DOHH2 (cell line): ENCODE results near the gene RELN.

Experiments
- H3F3A ChIP-seq: fragments of 200-600 bp; sonication (generic), shearing (Covaris generic); 2 replicates; pipeline ENCODE4 v1.6.0; 2016; ENCODE audit warnings: antibody characterized with exemption, mild to moderate bottlenecking; ENCODE audit not compliant: control insufficient read depth, insufficient read depth
- H3K27ac ChIP-seq: fragments of 200-600 bp; sonication (generic); 2 replicates; pipeline ENCODE4 v1.5.1; 2014; ENCODE audit warnings: low read depth, mild to moderate bottlenecking, low read length, moderate library complexity
- H3K27me3 ChIP-seq: fragments of 200-600 bp; sonication (generic); 2 replicates; pipeline ENCODE4 v1.6.1; 2014; ENCODE audit warnings: mild to moderate bottlenecking, low read length, mixed read lengths; ENCODE audit not compliant: control insufficient read depth
- H3K36me3 ChIP-seq: fragments of 200-600 bp; sonication (generic); 2 replicates; pipeline ENCODE4 v1.6.1; 2014; ENCODE audit warnings: mild to moderate bottlenecking, low read length, moderate library complexity, mixed read lengths; ENCODE audit not compliant: control insufficient read depth
- H3K4me1 ChIP-seq: fragments of 200-600 bp; sonication (generic); 2 replicates; pipeline ENCODE4 v1.6.1; 2014; ENCODE audit warnings: mild to moderate bottlenecking, low read length, mixed read lengths; ENCODE audit not compliant: control insufficient read depth
- H3K4me2 ChIP-seq: fragments of 200-600 bp; sonication (generic); 2 replicates; pipeline ENCODE4 v1.6.0; 2014; ENCODE audit warnings: mild to moderate bottlenecking, low read length, moderate library complexity
- H3K4me3 ChIP-seq: fragments of 200-600 bp; sonication (generic); 2 replicates; pipeline ENCODE4 v1.5.1; 2014; ENCODE audit warnings: mild to moderate bottlenecking, low read length, mixed read lengths
- H3K79me2 ChIP-seq: fragments of 200-600 bp; sonication (generic); 2 replicates; pipeline ENCODE4 v1.6.1; 2014; ENCODE audit warnings: mild to moderate bottlenecking, low read length, mixed read lengths; ENCODE audit not compliant: control insufficient read depth
- H3K9me2 ChIP-seq: fragments of 200-600 bp; sonication (generic); replicated peaks from 2 replicates; pipeline ENCODE4 v1.6.1; 2014; ENCODE audit warnings: mild to moderate bottlenecking, low read length, mixed read lengths; ENCODE audit not compliant: control insufficient read depth
- H3K9me3 ChIP-seq: fragments of 200-600 bp; sonication (generic); 2 replicates; pipeline ENCODE4 v1.6.1; 2014; ENCODE audit warnings: antibody characterized with exemption, low read length, mixed read lengths; ENCODE audit not compliant: control insufficient read depth, insufficient read depth
- H4K20me1 ChIP-seq: fragments of 200-600 bp; sonication (generic); 2 replicates; pipeline ENCODE4 v1.6.0; 2014; ENCODE audit warnings: low read depth, mild to moderate bottlenecking, antibody characterized with exemption, low read length, moderate library complexity; ENCODE audit not compliant: control insufficient read depth, insufficient read depth
- EZH2phosphoT487 ChIP-seq: fragments of 200-600 bp; sonication (generic); IDR thresholded peaks from 2 replicates; pipeline ENCODE4 v1.6.1; 2017; ENCODE audit warnings: borderline replicate concordance, mild to moderate bottlenecking, antibody characterized with exemption, low read length, moderate library complexity, mixed read lengths
- TF ChIP-seq, protein P1 (sequence below): fragments of 200-600 bp; sonication (generic); IDR thresholded peaks from one replicate; pipeline ENCODE4 v1.5.1; 2014; ENCODE audit warnings: antibody characterized with exemption, mild to moderate bottlenecking, low read depth, low read length; ENCODE audit not compliant: poor library complexity, severe bottlenecking

RELN gene

DNA sequence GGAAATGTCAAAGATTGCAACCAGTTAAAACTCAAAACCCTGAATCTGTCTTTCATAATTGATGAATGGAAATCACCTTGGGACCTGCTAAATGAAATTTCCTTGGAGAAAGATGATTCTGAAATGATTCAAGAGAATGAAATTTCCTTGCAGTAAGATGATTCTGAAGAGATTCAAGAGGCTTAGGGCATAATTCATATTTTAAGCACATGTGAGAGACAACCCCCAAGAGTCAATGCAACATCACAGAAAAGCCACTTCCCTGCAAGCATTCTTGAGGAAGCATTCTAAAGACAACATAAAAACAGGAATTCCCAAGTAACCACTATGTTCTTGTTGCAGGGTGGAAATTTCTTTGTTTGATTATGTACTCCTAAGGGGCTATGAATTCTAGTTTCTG, 113.7 kb downstream of the RELN start:
- Histone ChIP-seq H3K4me2 (no peak overlapping the region), H3K27me3 (no peaks in the 10 kb centered on the region), H3K9me2 (no peaks in the 10 kb centered on the region), H3F3A (no peaks in the 10 kb centered on the region), H3K4me1 (no peaks in the 10 kb centered on the region), H4K20me1 (no peaks in the 10 kb centered on the region), H3K9me3 (no peaks in the 10 kb centered on the region), H3K79me2 (no peaks in the 10 kb centered on the region), H3K27ac (no peak overlapping the region), H3K4me3 (no peak overlapping the region), H3K36me3 (no peaks in the 10 kb centered on the region)
- TF ChIP-seq EZH2phosphoT487: no peak
- TF ChIP-seq, protein P1, sequence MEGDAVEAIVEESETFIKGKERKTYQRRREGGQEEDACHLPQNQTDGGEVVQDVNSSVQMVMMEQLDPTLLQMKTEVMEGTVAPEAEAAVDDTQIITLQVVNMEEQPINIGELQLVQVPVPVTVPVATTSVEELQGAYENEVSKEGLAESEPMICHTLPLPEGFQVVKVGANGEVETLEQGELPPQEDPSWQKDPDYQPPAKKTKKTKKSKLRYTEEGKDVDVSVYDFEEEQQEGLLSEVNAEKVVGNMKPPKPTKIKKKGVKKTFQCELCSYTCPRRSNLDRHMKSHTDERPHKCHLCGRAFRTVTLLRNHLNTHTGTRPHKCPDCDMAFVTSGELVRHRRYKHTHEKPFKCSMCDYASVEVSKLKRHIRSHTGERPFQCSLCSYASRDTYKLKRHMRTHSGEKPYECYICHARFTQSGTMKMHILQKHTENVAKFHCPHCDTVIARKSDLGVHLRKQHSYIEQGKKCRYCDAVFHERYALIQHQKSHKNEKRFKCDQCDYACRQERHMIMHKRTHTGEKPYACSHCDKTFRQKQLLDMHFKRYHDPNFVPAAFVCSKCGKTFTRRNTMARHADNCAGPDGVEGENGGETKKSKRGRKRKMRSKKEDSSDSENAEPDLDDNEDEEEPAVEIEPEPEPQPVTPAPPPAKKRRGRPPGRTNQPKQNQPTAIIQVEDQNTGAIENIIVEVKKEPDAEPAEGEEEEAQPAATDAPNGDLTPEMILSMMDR: no peak

DNA sequence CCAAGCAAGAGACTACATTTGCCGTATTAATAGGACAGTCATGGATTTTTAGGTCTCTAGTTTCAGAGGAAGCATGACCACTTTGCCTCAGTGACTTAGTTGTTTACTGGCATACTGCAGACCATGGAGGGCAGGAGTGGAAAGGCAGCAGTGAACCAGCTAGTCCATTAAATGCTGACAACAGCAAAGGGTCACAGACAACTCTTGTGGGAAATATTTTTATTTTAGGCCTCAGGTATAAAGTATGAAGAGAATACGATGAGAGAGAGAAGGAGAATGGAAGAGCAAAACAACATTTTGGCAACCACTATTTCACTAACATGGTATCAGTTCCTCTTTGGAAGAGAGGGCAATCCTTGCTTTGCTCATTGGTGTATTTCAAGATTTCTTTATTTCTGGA, 118.0 kb downstream of the RELN start:
- no peaks in the 10 kb centered on the region for H3K36me3 ChIP-seq
- H3K27ac ChIP-seq: no peak overlapping the region
- no peak overlapping the region for H3K4me3 ChIP-seq
- no peaks in the 10 kb centered on the region for H3K9me2 ChIP-seq
- H3F3A ChIP-seq: no peaks in the 10 kb centered on the region
- no peaks in the 10 kb centered on the region for H4K20me1 ChIP-seq
- no peaks in the 10 kb centered on the region for H3K79me2 ChIP-seq
- no peaks in the 10 kb centered on the region for H3K4me1 ChIP-seq
- H3K27me3 ChIP-seq: no peaks in the 10 kb centered on the region
- H3K9me3 ChIP-seq: no peaks in the 10 kb centered on the region
- TF ChIP-seq, protein P1: no peak
- no peak for TF ChIP-seq EZH2phosphoT487
- H3K4me2 ChIP-seq: no peak overlapping the region

DNA sequence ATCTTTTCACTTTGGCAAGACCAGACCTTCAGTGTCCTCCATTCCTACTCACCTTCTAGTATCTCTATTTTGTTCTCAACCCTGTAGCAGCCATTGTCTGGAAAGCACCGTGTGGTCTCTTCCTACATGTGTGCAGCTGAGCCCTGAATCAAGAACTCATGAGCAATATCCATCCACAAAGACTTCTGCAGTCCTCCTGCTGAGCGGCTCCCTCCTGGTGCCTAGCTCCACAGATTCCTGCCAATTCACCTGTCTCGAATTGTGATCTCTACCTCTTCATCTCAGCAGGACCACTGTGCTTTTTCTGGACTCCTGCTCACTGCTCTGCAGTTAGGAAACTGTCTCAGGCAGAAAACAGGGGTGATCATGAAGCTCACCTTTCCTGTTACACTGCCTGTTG, 118.8 kb downstream of the RELN start:
- no peak overlapping the region for H3K4me2 ChIP-seq
- no peaks in the 10 kb centered on the region for H3K9me2 ChIP-seq
- no peak overlapping the region for H3K4me3 ChIP-seq
- no peaks in the 10 kb centered on the region for H4K20me1 ChIP-seq
- no peaks in the 10 kb centered on the region for H3K4me1 ChIP-seq
- TF ChIP-seq EZH2phosphoT487: no peak
- no peaks in the 10 kb centered on the region for H3K9me3 ChIP-seq
- no peaks in the 10 kb centered on the region for H3K79me2 ChIP-seq
- H3K36me3 ChIP-seq: no peaks in the 10 kb centered on the region
- no peaks in the 10 kb centered on the region for H3K27me3 ChIP-seq
- H3F3A ChIP-seq: no peaks in the 10 kb centered on the region
- H3K27ac ChIP-seq: no peak overlapping the region

DNA sequence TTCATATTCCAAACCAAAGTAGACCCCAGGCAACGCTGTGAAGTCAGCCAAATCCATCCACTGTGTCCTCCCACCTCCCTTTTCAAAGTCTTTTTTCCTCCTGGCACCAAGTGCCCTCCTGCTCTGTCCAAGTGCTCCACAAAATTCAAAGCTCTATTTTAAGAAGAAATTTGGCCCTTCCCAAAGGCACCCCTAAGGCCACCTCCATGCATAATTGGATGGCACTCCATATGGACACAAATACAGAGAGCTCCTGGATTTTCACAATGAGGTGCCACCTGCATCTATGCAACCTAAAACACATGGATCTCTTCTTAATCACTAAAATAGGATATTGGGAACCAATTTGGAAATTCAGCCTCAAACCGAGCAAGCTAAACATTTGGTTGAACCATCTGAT, 121.6 kb downstream of the RELN start:
- no peaks in the 10 kb centered on the region for H3K9me3 ChIP-seq
- no peaks in the 10 kb centered on the region for H3F3A ChIP-seq
- no peaks in the 10 kb centered on the region for H3K27me3 ChIP-seq
- no peaks in the 10 kb centered on the region for H3K79me2 ChIP-seq
- no peak overlapping the region for H3K4me2 ChIP-seq
- H3K9me2 ChIP-seq: no peaks in the 10 kb centered on the region
- H3K27ac ChIP-seq: no peak overlapping the region
- no peak overlapping the region for H3K4me3 ChIP-seq
- H4K20me1 ChIP-seq: no peaks in the 10 kb centered on the region
- TF ChIP-seq, protein P1: no peak
- no peak for TF ChIP-seq EZH2phosphoT487
- H3K36me3 ChIP-seq: no peaks in the 10 kb centered on the region
- no peaks in the 10 kb centered on the region for H3K4me1 ChIP-seq
